GM18508 (cell line): ENCODE data around the gene ELANE.

Source experiments
- ATAC-seq: cut with Tn5 transposase; IDR thresholded peaks from one replicate; pipeline ENCODE4 v1.9.1; 2021; ENCODE audit warnings: moderate number of reproducible peaks; ENCODE audit not compliant: insufficient read depth, unreplicated experiment

ELANE gene

DNA sequence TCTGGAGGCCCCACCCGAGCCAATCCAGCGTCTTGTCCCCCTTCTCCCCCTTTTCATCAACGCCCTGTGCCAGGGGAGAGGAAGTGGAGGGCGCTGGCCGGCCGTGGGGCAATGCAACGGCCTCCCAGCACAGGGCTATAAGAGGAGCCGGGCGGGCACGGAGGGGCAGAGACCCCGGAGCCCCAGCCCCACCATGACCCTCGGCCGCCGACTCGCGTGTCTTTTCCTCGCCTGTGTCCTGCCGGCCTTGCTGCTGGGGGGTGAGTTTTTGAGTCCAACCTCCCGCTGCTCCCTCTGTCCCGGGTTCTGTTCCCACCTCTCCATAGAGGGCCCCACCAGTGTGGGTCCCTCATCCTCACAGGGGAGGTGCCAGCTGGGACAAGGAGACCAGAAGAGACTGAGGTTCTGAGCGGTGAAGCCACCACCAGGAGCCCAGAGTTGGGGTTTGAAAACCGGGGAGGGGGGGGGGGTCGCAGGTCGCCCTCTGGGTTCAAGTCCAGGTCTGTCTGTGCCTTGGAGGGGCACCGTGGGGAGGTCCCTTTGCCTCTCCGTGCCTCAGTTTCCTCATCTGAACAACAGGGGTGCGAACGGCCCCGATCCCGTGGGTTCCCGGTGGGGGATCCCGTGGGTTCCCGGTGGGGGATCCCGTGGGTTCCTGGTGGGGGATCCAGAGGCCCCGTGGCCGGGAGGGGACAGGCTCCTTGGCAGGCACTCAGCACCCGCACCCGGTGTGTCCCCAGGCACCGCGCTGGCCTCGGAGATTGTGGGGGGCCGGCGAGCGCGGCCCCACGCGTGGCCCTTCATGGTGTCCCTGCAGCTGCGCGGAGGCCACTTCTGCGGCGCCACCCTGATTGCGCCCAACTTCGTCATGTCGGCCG, at the start of gene ELANE:
Gene ELANE (plus strand): TSS at position 168 of the 878 bp plus-strand sequence. CDS start 26 bp downstream, at position 194.
- ATAC-seq = no peak

DNA sequence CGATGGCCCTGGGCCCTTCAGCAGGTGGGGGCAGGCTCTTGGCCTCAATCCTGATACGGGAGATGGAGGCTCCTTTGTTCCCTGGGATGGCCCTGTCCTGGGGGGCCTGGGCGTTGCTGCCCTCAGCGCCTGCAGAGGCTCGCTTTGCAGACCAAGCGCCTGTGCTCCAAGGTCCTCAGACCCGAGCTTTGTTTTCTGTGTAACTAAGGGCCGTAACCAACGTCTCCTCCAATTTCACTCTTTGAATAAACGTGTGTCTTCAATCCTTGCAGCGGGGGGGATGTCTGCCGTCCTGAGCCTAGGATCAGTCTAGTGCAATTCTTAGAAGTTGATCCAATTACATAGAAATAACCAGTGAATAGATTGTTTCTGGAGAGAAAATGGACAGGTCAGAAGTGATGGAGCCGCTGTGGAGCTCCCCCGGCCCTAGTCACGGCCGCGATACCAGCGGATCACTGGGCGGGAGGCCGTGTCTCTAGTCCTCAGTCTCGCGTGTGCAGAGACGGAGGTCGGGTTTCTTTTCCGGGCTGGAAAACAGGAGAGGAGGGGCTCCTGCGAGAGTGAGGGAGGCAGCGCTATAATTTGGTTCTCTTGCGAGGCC, 49.5 kb upstream of the ELANE start:
- no peak for ATAC-seq

DNA sequence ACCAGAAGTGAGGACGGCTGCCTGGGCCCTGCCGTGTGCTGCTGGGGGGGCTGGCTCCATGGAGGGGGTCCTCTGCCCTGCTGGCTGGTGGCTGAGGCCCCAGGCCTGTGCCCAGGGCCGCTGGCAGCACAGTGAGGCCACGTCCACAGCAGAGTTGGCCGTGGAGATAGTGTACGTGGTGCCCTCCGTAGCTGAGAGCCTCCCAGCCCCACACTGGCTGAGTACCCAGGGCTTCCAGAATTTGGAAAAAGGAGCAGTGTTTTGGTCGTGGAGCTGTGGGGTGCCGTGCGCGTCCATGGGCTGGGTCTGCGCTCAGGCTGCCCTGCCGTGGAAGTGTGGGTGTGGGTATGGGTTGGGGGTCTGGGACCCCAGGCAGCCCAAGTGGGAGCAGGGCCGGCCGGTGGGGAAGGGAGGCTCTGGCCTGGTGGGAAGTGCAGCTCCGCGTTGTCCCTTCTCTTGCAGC, 49.0 kb upstream of the ELANE start:
- no peak for ATAC-seq

- ATAC-seq = no peak
Measured at GRCh38 chr19:803686-804418, 48.3 kb upstream of the ELANE start.

DNA sequence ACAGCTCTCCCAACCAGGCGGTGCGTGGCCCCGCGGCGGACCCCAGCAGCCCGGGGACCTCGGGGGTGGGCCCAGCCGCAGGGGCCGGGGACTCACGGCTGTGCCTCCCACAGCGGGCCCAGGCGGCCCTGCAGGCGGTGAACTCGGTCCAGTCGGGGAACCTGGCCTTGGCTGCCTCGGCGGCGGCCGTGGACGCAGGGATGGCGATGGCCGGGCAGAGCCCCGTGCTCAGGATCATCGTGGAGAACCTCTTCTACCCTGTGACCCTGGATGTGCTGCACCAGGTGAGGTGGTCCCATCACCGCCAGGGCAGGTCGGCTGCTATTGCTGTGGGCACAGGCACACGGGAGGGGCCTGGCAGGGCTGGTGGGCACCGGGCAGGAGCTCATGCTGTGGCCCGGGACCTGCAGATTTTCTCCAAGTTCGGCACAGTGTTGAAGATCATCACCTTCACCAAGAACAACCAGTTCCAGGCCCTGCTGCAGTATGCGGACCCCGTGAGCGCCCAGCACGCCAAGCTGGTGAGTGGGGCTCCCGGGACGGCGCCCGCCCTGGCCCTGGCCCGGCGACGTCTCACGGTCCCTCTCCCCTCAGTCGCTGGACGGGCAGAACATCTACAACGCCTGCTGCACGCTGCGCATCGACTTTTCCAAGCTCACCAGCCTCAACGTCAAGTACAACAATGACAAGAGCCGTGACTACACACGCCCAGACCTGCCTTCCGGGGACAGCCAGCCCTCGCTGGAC, 47.5 kb upstream of the ELANE start:
- no peak for ATAC-seq

DNA sequence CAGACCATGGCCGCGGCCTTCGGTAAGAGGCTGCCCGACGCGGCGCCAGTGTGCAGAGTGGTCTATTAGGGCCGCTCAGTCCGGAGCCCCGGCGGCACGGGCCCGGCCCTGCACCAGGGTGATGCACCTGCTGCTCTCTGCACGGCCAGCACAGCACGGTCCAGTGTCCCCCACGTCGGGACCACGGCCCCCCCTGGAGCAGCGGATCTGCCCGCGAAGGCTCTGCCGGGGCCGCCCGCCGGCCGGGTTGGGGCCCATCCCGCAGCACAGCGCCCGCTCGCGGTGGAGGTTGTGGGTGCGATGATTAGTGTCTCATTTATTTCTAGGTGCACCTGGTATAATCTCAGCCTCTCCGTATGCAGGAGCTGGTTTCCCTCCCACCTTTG, 46.9 kb upstream of the ELANE start:
- no peak for ATAC-seq

DNA sequence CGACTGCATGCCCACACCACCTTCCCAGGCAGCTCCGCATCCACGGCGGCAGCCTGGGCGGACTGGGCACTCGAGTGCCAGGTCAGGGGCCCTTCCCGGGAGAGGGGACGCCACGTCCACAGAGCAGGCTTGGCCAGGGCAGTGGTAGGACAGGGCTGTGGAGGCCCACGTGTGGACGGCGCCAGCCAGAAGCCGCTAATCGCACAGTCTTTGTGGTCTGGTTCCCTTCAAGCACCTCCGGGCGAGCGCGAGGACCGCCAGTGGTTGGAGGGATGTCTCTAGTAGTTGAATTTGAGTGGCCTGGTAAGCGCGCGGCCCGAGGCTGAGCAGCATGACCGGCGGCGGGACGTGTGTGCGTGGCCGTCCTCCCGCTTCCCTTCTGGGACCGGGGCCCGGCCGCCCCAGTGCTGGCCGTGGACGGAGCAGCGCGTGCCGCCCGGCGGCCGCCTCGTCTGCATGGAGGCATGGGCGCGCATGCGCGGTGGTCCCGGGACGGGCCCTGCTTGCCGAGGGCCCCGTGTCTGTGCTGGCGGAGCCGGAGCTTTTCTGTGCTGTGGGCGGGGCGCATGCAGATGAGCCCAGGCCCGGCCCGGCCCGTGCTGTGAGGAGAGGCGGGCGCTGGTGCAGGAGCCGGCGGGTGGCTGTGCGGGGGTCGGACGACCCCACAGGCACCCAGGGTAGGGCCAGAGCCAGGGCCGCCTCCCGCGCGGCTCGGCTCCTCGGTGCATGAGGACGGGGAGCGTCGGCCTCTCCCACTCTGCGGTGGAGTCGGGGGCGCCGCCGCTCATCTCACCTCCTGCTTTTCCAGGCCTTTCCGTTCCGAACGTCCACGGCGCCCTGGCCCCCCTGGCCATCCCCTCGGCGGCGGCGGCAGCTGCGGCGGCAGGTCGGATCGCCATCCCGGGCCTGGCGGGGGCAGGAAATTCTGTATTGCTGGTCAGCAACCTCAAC, 46.2 kb upstream of the ELANE start:
- no peak for ATAC-seq

DNA sequence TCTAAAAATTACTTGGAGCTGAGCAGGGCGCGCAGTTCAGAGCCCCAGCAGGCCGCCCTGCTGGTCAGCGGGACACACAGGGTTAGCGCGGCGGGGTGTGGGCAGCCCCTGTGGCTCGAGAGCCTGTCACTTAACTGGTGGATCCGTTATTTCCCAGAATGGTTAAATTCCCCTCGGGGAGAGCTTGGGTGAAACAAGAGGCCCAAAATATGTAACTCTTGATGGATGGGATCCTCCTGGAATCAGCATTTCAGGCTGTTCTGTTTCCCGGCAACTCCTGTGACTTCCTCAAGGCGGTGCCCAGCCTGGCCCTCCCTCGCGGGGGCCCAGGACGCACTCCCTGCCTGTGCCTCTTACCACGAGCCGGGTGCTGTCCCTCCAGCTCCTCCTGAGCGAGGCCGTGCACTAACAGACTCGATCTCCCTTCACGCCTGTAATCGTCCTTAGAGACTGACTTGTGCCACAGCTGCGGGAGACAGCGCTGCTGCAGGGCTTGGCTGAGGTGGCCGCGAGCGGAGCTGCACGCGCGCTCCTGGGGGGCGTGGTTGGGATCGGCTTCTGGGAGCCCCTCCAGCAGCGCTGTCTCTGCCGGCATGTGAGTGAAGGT, 45.2 kb upstream of the ELANE start:
- no peak for ATAC-seq

- no peak for ATAC-seq
Measured at GRCh38 chr19:807627-808422, 44.3 kb upstream of the ELANE start.

DNA sequence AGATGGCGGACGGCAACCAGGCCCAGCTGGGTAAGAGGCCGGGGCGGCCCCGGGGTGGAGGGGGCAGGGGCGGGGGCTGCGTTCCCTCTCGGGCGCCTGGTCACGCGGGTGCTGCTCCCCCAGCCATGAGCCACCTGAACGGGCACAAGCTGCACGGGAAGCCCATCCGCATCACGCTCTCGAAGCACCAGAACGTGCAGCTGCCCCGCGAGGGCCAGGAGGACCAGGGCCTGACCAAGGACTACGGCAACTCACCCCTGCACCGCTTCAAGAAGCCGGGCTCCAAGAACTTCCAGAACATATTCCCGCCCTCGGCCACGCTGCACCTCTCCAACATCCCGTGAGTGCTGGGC, 43.7 kb upstream of the ELANE start:
- no peak for ATAC-seq

GRCh38 chr19:810077-810855, 41.8 kb upstream of the ELANE start:
- no peak for ATAC-seq

DNA sequence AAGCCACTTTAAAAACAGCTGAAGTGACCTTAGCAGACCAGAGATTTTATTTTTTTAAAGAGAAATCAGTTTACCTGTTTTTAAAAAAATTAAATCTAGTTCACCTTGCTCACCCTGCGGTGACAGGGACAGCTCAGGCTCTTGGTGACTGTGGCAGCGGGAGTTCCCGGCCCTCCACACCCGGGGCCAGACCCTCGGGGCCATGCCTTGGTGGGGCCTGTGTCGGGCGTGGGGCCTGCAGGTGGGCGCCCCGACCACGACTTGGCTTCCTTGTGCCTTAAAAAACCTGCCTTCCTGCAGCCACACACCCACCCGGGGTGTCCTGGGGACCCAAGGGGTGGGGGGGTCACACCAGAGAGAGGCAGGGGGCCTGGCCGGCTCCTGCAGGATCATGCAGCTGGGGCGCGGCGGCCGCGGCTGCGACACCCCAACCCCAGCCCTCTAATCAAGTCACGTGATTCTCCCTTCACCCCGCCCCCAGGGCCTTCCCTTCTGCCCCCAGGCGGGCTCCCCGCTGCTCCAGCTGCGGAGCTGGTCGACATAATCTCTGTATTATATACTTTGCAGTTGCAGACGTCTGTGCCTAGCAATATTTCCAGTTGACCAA, 41.1 kb upstream of the ELANE start:
- no peak for ATAC-seq

DNA sequence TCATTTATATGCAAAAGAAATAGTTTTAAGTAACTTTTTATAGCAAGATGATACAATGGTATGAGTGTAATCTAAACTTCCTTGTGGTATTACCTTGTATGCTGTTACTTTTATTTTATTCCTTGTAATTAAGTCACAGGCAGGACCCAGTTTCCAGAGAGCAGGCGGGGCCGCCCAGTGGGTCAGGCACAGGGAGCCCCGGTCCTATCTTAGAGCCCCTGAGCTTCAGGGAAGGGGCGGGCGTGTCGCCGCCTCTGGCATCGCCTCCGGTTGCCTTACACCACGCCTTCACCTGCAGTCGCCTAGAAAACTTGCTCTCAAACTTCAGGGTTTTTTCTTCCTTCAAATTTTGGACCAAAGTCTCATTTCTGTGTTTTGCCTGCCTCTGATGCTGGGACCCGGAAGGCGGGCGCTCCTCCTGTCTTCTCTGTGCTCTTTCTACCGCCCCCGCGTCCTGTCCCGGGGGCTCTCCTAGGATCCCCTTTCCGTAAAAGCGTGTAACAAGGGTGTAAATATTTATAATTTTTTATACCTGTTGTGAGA, 40.5 kb upstream of the ELANE start:
- ATAC-seq = no peak

- ATAC-seq = no peak
Measured at GRCh38 chr19:812049-812746, 39.9 kb upstream of the ELANE start.

DNA sequence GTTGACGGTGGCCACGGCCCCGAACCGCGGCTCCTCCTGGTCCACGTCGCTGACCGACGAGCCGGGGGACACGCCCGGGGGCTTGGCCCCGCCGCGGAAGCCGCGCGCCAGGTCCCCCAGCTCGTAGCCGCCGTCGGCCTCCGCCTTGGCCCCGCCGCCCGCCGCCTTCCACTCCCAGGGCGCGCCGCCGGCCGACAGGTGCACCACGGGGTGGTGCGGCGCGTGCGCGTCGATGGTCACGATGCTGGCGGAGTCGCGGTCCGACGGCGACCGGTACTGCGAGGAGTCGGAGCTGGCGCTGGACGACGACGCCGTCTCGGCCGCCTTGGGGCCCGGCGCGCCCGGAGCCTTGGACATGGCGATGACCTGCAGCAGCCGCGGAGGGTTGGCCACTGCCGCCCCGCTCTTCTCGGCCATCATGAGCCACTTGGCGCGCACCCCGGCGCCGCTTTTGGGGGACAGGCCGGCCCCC, 39.3 kb upstream of the ELANE start:
- ATAC-seq = no peak
